TTC549 (cell line): Measurements from ENCODE around the gene GHR.

ENCODE experiments used
- FAIRE-seq: peaks from 2 replicates; lab custom pipeline; 2012; peaks lifted over from hg19 to GRCh38; lab: Jason Lieb, UNC

The GHR gene

DNA sequence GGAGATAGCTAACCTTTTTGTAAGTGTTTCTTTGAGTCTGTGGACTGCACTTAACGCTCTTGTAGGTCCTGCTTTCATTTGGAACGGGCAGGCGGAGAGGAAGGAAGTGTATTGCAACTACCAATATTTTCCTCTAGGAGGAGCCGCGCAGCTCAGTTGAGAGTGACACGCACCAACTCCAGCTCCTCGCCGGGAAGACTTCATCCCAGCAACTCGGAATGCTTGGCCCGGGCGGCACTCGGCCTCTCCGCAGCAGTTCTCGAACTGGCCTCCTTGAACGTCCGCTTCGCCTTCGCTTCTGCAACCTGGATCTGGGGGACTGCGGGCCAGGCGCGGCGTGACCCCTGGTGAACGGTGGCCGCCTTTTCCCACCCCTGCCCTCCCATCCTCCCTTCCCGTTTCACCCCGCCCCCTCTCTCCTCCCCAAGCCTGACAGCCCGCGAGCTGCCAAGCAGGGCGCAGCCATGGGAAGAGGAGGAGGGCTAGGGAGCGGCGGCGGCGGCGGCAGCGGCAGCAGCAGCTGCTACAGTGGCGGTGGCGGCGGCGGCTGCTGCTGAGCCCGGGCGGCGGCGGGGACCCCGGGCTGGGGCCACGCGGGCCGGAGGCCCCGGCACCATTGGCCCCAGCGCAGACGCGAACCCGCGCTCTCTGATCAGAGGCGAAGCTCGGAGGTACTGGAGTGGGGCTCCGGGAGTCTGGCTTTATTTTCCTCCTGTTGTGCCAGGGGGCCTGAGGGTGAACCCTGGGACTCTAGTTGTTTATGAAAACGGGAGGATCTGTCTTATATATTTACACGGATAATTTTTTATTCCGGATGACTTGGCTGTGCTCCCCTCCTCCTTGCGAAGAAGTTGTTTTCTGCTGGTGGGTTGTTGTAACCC lies at the start of gene GHR:
TSS of gene GHR (plus strand) at position 155 of the 881 bp plus-strand sequence. CDS start 142,436 bp downstream, outside the sequence.
- no peak for FAIRE-seq

DNA sequence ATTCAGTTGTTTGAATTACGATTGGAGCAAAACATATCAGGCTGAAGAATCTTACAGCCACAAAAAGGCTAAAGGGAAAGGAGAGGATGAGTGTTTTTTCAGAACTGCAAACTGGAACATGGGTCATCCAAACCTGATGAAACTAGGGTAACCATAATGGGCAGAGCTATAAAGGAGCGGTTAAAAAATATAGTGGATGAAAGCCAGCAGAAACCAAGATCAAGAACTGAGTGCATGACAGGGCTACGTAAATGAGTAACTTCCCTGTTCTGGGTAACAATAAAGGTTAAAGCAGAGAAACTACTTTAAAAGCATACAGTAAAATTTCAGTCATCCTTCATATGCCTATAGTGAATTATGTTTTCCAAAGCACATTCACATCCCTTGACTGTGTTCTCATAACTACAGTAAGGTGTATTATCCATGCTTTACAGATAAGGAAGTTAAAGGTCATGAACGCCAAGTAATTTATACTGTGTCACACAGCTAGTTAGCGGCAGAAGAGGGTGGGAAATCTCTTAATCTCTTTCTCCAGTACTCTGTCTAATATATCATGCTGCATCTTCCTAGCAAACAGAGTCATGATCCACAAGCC lies 48.5 kb upstream of the GHR start:
- FAIRE-seq = no peak

DNA sequence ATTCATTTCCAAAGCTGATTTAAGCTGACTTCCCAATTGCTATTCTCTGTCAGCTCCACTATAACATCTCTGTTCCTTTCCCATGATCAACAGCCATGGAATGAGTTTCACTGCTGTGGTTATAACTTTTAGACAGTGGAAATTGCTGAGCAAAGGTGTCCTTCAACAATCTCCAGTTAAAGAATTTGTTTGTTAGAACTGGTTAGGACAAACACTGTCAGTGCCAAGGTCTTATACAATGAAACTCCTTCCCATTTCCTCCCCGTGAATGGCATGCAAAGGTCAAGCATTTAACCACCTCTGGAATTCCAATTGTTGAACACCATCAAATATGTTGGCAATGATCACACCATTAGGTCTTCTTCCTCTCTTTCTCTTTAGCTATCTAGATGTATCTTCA lies 45.7 kb upstream of the GHR start:
- FAIRE-seq = no peak

DNA sequence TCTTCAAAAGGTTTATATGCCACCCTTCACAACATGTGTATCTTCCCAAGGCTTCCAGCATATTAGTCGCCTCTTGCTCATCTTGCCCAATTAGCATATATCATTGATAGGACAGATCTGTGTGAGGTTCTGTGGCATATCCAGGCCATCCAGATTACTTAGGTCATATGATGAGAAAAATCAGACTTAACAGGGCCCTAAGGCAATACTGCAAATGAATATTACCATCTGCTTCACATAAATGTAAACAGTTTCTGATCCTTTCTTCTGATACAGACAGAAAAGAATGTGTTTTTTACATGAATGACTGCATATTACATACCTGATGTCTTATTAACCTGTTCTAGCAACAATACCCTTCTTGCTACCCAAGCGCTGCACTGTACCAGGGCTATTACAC lies 41.3 kb upstream of the GHR start:
- no peak for FAIRE-seq

DNA sequence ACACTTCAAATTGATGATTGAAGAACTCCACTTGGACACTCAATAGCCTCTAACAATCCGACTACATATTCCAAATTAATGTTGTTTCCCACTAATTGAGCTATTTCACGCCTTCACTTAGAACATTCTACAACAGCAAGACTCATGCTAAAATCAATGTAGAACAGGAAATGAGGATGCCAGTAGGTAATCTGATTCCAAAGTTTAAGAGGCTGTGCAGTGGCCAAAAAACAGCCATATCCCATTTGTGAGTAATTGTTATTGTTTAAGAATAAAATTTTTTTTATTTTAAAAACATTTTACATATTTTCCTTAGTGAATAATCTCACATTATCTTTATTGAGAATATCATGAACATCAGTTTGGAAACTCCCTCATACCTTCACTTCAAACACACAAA lies 35.7 kb upstream of the GHR start:
- no peak for FAIRE-seq

DNA sequence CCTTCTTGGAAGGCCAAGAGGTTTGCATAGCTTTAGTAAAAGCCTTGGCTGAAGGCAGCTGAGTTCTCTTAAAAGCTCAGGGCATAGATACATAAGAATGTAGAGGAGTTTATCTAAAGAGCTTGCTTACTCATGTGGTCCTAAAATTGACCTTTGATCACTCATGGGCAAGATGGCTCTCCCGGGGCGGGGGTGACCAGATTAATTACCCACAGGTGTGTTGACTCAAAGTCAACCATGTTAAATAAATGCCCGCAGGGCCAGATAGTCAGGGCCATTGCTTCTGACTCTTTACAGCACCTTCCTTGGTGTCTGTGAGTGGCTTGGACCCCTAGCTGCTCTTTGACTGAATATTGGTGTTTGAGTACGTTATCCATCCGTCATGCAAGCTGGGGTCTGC lies 33.1 kb upstream of the GHR start:
- FAIRE-seq = no peak

DNA sequence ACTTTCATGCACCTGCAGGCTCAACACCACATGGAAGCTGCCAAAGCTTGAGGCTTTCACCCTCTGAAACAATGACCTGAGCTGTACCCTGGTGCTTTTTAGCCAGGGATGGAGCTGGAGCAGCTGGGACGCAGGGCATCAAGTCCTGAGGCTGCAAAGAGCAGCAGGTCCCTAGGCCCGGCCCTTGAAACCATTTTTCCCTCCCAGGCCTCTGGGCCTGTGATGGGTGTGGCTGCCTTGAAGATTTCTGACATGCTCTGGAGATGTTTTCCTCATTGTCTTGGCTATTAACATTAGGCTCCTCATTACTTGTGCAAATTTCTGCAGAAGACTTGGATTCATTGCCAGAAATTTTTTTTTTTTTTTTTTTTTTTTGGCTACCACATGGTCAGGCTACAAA lies 30.3 kb upstream of the GHR start:
- no peak for FAIRE-seq

DNA sequence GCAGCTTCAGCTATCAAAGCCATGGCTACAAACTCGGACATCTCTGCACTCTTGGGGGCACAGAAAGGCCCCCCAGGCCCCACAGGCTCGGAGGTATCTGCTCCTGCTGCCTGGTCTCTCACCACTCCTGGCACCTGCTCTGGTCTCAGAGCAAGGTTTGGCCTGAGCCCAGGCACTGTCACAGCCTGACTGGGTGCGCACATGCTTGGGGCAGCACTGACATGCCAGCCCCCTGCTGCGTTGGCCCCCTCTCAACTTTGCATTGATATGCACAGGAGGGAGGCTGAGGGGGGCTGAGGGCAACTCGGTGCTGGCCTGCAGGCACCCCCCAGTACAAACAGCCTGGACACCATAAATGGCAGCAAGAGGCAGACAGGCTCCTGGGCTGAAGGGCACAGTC lies 27.1 kb upstream of the GHR start:
- no peak for FAIRE-seq

DNA sequence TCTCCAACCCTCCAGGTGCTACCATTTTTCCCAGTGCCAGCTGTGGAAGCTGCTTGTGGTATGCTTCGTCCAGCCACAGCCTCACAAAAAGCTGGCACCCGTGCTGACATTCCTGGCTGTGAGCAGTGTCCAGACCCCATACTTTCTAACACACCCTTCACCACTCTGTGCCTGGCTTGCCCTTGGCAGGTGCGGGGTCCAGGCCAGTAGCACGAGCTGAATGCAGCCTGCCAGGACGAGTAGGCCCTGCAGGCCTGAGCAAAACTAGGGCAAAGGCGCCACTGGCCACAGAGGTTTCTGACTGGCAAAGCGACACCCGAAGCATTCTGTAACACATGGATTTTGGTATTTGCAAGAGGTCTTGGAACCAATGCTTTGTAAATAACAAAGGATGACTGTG lies 26.0 kb upstream of the GHR start:
- no peak for FAIRE-seq

DNA sequence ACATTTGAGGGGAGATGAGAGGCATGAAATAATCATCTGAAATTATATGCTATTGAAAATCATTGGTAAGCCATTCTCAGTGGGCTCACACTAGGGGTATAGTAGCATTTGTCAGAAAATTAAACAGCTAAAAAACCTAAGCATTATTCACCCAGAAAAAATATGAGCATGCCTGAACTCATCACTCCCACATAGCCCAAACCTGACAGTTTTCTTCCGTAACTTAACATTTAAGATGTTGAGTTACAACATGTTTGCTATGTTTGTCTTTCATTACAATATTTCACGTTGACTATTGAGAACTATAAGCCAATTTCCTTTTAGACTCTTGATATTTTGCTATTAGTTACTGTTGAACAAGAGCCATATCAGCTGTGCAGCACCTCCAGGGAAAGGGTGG lies 23.5 kb upstream of the GHR start:
- no peak for FAIRE-seq

DNA sequence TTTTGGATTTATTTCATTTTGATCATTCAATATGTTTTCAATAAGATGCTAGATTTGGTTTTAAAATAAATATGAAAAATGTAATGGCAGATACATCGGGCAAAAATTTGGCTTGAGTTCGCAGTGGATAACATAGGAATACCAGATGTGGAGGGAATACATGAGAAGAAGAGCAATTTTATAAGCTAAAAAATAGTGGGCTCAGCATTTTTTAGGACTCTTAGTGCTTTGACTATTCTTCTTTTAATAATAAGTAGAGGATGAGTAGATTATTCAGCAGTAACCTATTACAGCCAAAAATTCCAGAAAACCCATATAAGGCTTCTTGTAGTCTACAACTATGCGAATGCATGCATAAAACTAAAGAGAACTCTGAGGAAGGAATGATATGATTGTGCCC lies 22.8 kb upstream of the GHR start:
- FAIRE-seq = no peak

DNA sequence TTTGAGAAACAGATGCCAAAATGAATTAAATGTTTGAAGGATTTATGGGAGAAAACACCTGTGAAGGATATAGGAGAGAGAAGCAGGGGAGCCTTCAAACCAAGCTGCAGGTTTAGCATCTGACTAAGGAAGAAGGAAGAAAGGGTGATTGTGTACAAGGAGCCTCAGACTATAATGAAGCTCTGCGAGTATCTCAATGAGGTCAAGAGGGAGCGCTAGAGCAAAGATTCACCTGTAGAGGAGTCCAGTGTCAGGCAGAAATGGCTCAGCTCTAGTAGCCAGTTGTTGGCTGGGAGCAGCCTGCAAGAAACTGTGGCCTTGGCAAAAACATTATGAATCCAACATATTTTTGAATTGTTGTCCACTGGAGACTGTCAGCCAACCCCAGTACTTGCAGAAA lies 20.0 kb upstream of the GHR start:
- no peak for FAIRE-seq

DNA sequence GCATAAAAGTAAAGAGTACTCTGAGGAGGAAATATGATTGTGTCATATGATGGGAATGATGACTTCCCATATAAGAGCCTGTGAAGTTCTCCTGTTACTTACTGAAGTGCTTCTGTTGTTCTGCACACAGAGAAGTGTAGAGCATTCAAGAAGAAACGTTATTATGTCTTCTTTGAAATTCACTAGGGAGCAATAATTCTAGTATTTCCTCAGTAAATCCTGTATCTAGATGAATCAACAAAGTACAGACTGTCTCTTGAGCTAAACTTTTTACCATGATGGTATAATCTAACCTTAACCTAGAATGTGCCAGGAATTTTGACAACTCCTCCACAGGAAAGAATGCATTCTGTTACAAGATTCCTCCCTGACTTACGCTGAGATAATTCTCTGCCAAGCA lies 18.9 kb upstream of the GHR start:
- FAIRE-seq = no peak

DNA sequence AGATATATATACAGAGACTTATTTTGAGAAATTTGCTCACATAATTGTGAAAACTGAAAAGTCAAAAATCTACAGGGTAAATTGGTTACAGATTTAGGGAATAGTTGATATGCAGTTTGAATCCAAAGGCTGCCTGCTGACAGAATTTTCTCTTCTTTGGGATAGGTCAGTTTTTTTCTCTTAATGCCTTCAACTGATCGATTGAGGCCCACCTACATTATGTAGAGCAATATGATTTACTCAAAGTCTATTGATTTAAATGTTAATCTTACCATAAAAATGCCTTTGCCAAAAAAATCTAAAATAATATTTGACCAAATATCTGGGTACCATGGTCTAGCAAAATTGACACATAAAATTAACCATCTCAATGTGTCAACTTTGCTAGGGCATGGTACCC lies 3.9 kb upstream of the GHR start:
- no peak for FAIRE-seq

DNA sequence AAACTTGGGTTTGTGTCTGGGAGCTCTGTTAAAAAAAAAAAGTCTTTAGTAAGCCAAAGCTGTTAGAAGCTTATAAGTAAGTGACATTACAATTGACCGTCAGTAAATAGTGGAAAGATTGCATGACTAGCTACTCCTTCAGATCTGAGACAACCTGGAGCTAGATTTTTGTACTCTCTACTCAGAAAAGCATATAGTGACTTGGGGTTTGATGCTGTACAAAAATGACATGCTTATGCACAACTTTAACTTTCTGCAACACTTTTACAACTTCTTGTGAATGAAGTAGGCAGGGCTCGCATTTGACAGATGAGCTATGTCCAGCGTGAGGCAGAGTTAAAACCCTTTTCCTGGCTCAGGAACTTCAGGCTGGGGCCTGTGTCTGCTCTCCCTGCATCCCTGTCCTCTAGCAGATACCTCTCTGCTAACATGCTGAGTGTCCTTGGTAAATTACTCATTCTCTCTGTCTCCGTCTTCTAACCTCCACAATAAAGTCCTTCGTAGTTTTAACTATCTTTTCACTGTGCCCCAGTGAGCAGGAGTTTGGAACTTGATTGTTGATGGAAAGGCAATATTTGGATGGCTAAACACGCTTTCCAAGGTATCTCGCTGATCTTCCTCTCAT lies 471 bp upstream of the GHR start:
- FAIRE-seq = no peak

DNA sequence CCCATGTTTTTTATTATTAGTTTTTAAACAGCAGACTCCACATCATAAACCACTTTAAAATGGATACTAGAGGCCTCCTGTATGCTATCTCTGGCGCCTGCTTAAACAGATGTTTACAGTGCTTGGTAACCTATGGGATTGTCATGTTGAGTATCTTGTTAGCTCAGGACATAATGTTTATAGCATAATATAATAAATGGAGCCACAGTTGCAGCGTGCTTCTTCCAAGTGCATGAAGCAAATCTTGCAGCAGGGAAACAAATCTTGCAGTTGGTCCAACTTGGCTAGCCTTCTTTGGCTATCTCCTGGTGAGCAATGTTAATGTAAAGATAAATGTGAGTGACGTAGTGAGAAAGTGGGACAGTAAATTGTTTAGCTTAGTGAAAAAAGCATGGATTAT lies 2.8 kb downstream of the GHR start:
- FAIRE-seq = no peak

DNA sequence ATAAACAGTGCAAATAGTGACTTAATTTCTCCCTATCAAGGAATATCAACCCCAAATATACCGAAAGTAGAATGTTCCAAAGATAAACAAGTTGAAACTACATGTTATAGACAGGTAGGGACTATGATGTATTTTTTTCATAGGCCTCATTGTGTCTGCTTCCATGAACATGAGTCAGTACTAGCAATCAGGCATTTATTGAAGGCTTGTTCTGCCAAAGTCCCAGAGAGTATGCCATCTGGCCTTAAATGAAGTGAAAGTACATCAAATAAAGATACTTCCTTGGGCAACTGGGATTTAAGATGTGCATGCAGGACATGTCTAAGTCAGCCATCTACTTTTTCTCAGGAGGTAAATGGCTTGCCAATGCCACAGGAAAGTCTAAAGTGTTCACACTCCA lies 6.5 kb downstream of the GHR start:
- no peak for FAIRE-seq

DNA sequence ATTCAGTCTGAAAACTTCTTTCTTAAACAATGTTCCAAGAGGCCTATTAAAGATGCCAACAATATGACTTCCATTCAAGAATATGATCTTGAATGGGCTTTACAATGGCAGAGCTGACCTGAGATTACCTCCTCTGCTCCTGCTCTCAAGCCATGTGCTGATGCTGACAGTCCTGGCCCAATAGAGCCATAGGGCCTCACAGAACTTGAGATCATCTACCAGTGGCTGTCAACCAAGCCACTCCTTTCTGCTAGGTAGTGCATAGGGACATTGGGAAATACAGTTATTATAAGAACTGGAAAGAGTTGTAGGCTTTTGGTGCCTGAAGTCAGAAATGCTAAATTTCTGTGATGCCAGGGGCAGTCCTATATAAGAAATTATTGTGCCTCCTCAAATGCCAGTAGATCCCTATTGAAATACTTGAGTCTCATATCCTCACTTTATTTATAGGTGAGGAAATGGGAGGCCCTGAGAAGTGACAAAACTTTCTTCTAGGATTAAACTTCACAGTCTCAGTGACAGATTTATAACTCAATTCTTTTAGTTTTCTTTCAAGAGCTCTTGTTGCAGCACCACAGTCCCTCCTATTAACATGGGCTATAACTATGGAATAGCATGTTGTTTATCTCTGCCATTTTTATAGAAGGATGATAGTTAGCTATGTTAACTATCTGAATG lies 10.9 kb downstream of the GHR start:
- FAIRE-seq = no peak

DNA sequence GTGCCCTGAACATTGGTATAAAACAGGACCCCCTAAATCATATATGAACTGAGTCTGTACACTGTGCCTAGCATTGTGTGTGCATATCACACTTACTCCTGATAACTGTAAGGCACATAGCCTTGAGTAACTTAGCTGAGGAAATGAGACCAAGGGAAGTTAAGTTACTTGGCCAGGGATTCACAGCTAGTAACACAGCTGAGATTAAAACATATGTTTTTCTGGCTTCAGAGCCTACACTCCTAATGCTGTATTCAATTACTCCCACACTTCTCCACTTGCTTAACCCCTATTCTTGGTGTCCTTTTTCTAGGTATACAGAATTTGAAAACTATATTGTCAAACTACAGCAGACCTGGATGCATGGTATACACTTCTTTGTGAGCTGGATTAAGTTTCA lies 12.8 kb downstream of the GHR start:
- no peak for FAIRE-seq

DNA sequence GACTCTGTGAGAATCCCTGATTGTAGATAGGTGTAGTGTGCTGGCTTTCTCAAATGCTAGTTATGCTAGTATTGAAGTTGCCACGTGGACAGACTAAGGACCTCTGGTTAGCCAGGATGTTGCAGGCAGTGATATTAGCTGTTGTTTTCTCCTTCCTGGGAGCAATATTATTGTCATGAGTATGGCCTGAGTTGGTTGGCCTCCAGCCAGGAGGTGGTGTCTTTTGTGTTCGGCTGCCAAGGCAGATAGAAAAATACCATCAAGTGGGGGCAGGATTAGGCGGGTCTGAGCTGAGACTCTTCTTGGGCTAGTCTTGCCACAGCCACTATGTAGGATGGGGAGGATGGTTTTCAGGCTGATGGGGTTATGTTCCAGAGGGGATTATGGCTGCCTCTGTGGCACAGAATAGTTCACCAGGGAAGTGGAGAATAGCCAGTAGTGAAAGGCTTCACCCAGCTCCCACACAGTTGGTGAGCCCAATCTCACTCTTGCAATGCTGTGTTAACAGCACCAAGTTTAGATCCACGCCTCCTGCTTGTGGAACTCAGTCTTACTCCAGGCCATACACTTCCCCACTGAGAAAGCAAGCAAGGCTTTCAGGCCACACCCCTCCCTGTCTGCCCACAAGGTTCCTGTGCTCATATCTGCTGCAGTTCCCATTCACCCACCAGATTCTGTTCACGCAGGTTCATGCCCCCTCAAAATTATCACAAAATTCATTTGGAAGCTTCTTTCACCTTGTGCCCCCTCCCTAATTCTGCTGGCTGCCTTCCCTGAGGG lies 31.2 kb downstream of the GHR start:
- no peak for FAIRE-seq

DNA sequence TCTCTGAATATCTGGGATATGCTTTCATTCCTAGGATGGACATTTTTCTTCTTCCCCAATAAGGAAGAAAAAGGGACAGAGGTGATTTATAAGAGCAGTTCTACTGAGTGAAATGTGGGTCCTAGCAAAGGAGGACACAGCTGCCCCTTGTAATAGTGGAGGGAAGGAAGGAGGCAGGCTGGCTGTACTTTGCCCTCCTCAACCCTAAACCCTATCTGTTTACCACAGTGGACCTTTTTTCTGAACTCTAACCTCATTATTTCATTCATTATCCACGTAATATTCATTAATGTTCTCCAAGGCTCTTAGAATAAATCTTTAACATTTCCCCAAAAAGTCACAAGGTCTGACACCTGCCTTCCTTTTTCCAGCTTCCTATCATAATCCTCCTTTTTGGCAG lies 37.8 kb downstream of the GHR start:
- no peak for FAIRE-seq

DNA sequence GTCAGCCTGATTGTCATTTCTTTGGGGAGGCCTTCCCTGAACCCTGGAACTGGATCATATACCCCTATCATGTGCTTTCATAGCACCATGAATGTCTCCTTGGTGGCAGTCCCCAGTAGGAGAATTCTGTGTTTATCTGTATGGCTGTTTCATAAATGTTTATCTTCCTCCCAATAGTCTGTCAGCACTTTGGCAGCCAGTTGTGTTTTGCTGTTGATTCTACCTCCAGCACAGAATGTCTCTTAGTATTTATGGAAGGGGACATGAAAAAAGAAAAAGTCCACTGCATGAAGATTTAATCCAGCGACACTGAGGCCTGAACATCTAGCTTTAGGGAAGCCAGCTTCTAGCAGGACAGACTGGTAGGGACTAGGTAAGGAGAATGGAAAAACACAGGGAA lies 38.3 kb downstream of the GHR start:
- no peak for FAIRE-seq
